Glomerular visceral epithelial cell (primary cell): ENCODE results near the gene STX8.

ENCODE experiments used
- DNase-seq: peaks from one replicate; pipeline ENCODE4 v3.0.0-alpha.2; 2016; ENCODE audit errors: extremely low spot score

STX8 gene

GRCh38 chr17:9209781-9210370 lies 365.7 kb downstream of the STX8 start:
- DNase-seq, result no peak

GRCh38 chr17:9209347-9209746 lies 366.3 kb downstream of the STX8 start:
- DNase-seq, result no peak

- DNase-seq, result no peak
Measured at GRCh38 chr17:9208381-9209105, 367.1 kb downstream of the STX8 start.

GRCh38 chr17:9206741-9207332 lies 368.8 kb downstream of the STX8 start:
- no peak for DNase-seq

- DNase-seq, result no peak
Measured at GRCh38 chr17:9206410-9206703, 369.3 kb downstream of the STX8 start.

GRCh38 chr17:9205520-9206409 lies 369.9 kb downstream of the STX8 start:
- no peak for DNase-seq

- no peak for DNase-seq
Measured at GRCh38 chr17:9204637-9205329, 370.8 kb downstream of the STX8 start.

- no peak for DNase-seq
Measured at GRCh38 chr17:9203771-9204425, 371.7 kb downstream of the STX8 start.

GRCh38 chr17:9202532-9202931 lies 373.1 kb downstream of the STX8 start:
- no peak for DNase-seq

- no peak for DNase-seq
Measured at GRCh38 chr17:9200699-9201359, 374.8 kb downstream of the STX8 start.
